ENCODE measurements around the gene MGAT1. TPM values are rescaled to one million over a fixed set of nuclear protein-coding genes. Genes with fewer than 3 reads are reported as not detected.

MGAT1 gene
- total RNA-seq, 1 experiment from 2014 or later = 72.7 TPM

DNA sequence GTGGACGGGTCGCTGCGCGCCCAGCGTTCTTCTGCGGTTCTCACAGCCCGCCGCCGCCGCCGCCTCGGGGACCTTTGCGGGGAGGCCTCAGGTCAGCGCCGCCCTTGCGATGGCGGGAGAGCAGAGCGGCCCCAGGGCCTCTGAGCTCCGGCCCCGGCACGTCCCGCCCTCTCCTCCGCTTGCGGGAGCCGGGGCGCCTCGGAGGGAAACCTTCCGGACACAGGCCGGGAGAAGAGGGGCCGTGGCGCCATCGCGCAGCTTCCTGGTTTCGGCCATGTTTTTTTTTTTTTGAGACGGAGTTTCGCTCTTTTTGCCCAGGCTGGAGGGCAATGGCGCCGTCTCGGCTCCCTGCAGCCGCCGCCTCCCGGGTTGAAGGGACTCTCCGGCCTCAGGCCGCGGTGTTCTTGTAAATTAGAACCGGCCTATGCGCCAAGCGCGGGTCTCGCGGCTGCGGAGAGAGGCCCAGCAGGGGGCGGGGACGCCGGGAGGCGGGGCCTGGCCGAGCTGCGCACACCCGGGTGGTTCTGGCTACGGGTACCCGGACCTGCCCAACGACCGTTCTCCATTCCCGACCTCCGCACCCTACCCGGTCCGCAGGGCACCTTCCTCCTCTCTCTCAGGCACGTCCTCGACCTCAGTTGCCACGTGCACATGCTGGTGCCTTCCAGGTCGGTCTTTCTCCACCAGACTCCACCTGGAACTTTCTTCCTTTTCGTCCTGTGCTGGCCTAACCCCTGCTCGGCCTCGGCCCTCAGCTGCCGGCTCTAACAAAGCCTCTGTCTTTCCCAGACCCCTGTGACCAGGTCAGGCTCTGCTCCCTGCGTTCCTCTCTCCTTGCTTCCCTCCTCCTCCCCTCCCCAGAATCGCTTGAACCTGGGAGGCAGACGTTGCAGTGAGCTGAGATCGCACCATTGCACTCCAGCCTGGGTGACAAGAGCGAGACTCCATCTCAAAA is 28.8 kb upstream of the MGAT1 start:
- Histone ChIP-seq H4K91ac (ENCODE audit: insufficient read length, low read depth, low read length) (no peak overlapping the region), H3T11ph (ENCODE audit: low read length) (no peak overlapping the region), H3K4me2 (ENCODE audit: insufficient read depth, insufficient read length, low read length) (peak overlapping the region; percentile 93), H2BK20ac (ENCODE audit: low read depth, low read length, poor library complexity, severe bottlenecking) (no peak overlapping the region), H3K14ac (ENCODE audit: insufficient read depth, low read length) (peak overlapping the region; percentile 100), H2BK120ac (ENCODE audit: low read depth, low read length, poor library complexity, severe bottlenecking) (no peak overlapping the region), H4K5ac (ENCODE audit: insufficient read length, low read depth, low read length) (peak overlapping the region; percentile 92), H3K79me1 (ENCODE audit: insufficient read depth, low read depth, low read length, poor library complexity, severe bottlenecking) (no peaks in the 10 kb centered on the region), H2AK5ac (ENCODE audit: insufficient read length, low read length) (no peak overlapping the region), H3K27me3 (ENCODE audit: insufficient read depth, low read length) (peaks cover 9% of the 10 kb centered on the region), H2AFZ (ENCODE audit: low read length) (peak overlapping the region; percentile 9), H2BK12ac (ENCODE audit: insufficient read length, low read depth, low read length) (peak overlapping the region; percentile 93), H2BK15ac (ENCODE audit: low read depth, low read length) (peak overlapping the region; percentile 95; the same call in 1 of the 2 replicates), H3K79me2 (ENCODE audit: insufficient read depth, low read length) (no peaks in the 10 kb centered on the region), H3K18ac (ENCODE audit: insufficient read length, low read depth, low read length) (peak overlapping the region; percentile 99), H4K20me1 (ENCODE audit: control insufficient read depth, insufficient read depth, insufficient read length) (no peaks in the 10 kb centered on the region), H3K23me2 (ENCODE audit: insufficient read length, low read depth, low read length, poor library complexity, severe bottlenecking) (peaks cover 13% of the 10 kb centered on the region), H3K9ac (ENCODE audit: extremely low read depth, insufficient read length, low read length) (peak overlapping the region; percentile 87), H2BK5ac (ENCODE audit: insufficient read length, low read length) (no peak overlapping the region), H3K23ac (ENCODE audit: insufficient read length, low read depth, low read length) (no peak overlapping the region), H3K4me1 (ENCODE audit: insufficient read depth, low read length) (no peaks in the 10 kb centered on the region), H3K56ac (ENCODE audit: insufficient read length, low read depth, low read length) (no peak overlapping the region), H4K8ac (replicated peaks; ENCODE audit: insufficient read length, low read depth, low read length) (peak overlapping the region; percentile 90), H3K9me3 (ENCODE audit: control insufficient read depth, low read depth, low read length) (peaks cover 9% of the 10 kb centered on the region), H3K27ac (ENCODE audit: insufficient read length, low read depth, low read length) (no peak overlapping the region), H3K4ac (ENCODE audit: low read depth, low read length) (no peak overlapping the region)
- peak overlapping the region; percentile 90 to 97 (median 94); a peak in 6 of 7 replicates for H3K27ac Mint-ChIP-seq
- DNase-seq = peak; percentile 76
- H3K36me3 Mint-ChIP-seq (ENCODE audit: insufficient read depth in 1 of 3, low read depth in 3 of 3) = peaks cover 22 to 24% (median 22%) of the 10 kb centered on the region in 3 experiments
- peaks cover 14 to 21% of the 10 kb centered on the region in 2 experiments for H3K4me1 Mint-ChIP-seq
- H3K4me3 Mint-ChIP-seq = peak overlapping the region; percentile 84 to 93
- peaks cover 33 to 36% of the 10 kb centered on the region in 2 experiments for H3K9me3 Mint-ChIP-seq
- TF ChIP-seq, protein P1, sequence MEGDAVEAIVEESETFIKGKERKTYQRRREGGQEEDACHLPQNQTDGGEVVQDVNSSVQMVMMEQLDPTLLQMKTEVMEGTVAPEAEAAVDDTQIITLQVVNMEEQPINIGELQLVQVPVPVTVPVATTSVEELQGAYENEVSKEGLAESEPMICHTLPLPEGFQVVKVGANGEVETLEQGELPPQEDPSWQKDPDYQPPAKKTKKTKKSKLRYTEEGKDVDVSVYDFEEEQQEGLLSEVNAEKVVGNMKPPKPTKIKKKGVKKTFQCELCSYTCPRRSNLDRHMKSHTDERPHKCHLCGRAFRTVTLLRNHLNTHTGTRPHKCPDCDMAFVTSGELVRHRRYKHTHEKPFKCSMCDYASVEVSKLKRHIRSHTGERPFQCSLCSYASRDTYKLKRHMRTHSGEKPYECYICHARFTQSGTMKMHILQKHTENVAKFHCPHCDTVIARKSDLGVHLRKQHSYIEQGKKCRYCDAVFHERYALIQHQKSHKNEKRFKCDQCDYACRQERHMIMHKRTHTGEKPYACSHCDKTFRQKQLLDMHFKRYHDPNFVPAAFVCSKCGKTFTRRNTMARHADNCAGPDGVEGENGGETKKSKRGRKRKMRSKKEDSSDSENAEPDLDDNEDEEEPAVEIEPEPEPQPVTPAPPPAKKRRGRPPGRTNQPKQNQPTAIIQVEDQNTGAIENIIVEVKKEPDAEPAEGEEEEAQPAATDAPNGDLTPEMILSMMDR (conservative IDR thresholded peaks at IDR 0.05) = no peak
- WGBS (ENCODE audit: extremely low coverage, insufficient read length, low lambda C conversion rate) = no CpG with 5 or more reads among the region's 80 CpGs
- H3K27me3 Mint-ChIP-seq (ENCODE audit: low read depth) = peaks cover 75% of the 10 kb centered on the region
